Stimulated activated CD8-positive, alpha-beta memory T cell treated with anti-CD3 and anti-CD28 coated beads, Interleukin-12 subunit alpha, Interleukin-12 subunit beta, amount 100 ng/mL, for 1 hour (primary cell): ENCODE data around the gene CLDN2.
"Not testable (repeated sequence)": the region's sequence is repeated elsewhere in the genome, so short reads cannot be mapped to it uniquely, and the experiment has no call there.

ENCODE experiments used
- DNase-seq: peaks from one replicate; pipeline ENCODE4 v3.0.0-alpha.2; 2020; ENCODE audit warnings: low read depth

CLDN2 gene

GRCh38 chrX:106963111-106963510 is 42.9 kb downstream of the CLDN2 start:
- DNase-seq, result no peak

- no peak for DNase-seq
Measured at GRCh38 chrX:106964290-106964689, 44.1 kb downstream of the CLDN2 start.

- not testable (repeated sequence) for DNase-seq
Measured at GRCh38 chrX:106966547-106966946, 46.3 kb downstream of the CLDN2 start.

- DNase-seq, result no peak
Measured at GRCh38 chrX:106972896-106973295, 52.7 kb downstream of the CLDN2 start.

GRCh38 chrX:106973433-106974149 is 53.4 kb downstream of the CLDN2 start:
- DNase-seq, result no peak

GRCh38 chrX:106976416-106976815 is 56.2 kb downstream of the CLDN2 start:
- no peak for DNase-seq
